GM10266 (cell line): ENCODE results near the gene KDM4B.

Experiments
- DNase-seq: peaks from one replicate; pipeline ENCODE4 v3.0.0; 2012; ENCODE audit errors: extremely low spot score
- TF ChIP-seq, protein P1 (sequence below): IDR thresholded peaks from 2 replicates; pipeline ENCODE4 v1.5.1; 2012; ENCODE audit warnings: mild to moderate bottlenecking, low read depth; ENCODE audit not compliant: control insufficient read depth, insufficient read depth; ENCODE audit errors: missing control alignments

KDM4B gene

GRCh38 chr19:5148794-5149190 is 179.9 kb downstream of the KDM4B start:
- TF ChIP-seq, protein P1, sequence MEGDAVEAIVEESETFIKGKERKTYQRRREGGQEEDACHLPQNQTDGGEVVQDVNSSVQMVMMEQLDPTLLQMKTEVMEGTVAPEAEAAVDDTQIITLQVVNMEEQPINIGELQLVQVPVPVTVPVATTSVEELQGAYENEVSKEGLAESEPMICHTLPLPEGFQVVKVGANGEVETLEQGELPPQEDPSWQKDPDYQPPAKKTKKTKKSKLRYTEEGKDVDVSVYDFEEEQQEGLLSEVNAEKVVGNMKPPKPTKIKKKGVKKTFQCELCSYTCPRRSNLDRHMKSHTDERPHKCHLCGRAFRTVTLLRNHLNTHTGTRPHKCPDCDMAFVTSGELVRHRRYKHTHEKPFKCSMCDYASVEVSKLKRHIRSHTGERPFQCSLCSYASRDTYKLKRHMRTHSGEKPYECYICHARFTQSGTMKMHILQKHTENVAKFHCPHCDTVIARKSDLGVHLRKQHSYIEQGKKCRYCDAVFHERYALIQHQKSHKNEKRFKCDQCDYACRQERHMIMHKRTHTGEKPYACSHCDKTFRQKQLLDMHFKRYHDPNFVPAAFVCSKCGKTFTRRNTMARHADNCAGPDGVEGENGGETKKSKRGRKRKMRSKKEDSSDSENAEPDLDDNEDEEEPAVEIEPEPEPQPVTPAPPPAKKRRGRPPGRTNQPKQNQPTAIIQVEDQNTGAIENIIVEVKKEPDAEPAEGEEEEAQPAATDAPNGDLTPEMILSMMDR = no peak
- no peak for DNase-seq

- DNase-seq = no peak
- TF ChIP-seq, protein P1 = no peak
These were observed 180.6 kb downstream of the KDM4B start for GRCh38 chr19:5149508-5149907.

DNA sequence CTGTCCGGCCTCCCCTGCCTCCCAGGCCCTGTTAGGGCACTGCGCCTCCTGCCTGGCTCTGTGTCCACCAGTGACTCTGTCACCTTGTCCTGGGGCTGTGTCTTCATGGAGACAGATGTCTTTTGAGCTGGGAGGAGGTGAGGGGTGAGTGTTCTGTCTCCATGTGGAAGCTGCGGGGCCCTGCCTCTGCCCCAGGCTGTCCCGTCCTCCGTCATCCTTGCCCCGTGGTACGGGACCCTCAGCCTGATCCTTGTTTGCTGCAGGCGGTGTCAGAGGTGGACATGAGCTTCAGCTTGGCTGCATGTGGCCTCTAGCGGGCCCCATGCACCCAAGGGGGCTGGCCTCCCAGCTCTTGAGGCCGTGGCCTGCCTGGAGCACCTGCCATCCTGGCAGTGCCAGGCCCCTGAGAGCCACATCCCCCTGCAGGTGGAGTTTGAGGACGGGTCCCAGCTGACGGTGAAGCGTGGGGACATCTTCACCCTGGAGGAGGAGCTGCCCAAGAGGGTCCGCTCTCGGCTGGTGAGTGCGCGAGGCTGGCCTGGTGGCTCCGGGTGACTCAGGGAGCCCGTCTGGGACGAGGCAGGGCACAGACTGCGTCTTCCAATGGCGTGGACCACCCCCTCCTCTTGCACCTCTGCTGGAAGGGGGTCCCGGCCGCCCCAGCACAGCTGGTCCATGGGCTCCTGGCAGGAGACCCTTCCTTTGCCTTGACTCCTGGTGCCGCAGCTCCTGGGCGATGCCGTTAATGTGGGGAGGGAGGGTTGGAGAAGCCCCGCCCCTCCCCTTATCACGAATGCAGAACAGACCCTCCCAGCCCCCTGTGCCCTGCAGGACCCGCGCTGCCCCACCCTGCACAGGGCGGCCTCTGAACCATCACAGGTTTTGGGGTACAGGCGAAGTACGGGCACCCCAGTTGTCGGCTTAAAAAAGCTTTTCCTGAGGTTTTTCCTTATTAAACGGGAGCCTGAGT is 181.3 kb downstream of the KDM4B start:
- DNase-seq = no peak
- TF ChIP-seq, protein P1 = no peak

- TF ChIP-seq, protein P1 = no peak
- DNase-seq = no peak
These were observed 182.2 kb downstream of the KDM4B start for GRCh38 chr19:5150902-5151741.

GRCh38 chr19:5152013-5152763 is 183.3 kb downstream of the KDM4B start:
- TF ChIP-seq, protein P1 = no peak
- no peak for DNase-seq

DNA sequence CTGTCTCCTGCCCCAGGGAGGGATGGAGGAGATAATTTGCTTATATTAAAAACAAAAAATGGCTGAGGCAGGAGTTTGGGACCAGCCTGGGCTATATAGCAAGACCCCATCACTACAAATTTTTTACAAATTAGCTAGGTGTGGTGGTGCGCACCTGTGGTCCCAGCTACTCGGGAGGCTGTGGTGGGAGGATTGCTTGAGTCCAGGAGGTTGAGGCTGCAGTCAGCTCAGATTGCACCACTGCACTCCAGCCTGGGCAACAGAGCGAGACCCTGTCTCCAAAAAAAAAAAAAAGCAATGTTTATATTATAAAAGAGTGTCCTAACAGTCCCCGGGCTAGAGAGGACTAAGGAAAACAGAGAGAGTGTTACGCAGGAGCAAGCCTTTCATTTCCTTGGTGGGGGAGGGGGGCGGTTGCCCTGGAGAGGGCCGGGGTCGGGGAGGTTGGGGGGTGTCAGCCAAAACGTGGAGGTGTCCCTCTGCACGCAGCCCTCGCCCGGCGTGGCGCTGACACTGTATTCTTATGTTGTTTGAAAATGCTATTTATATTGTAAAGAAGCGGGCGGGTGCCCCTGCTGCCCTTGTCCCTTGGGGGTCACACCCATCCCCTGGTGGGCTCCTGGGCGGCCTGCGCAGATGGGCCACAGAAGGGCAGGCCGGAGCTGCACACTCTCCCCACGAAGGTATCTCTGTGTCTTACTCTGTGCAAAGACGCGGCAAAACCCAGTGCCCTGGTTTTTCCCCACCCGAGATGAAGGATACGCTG is 184.0 kb downstream of the KDM4B start:
- TF ChIP-seq, protein P1 = no peak
- DNase-seq = no peak
